Measurements from ENCODE around the gene ZCWPW1.

ZCWPW1 gene

GRCh38 chr7:100351657-100352058 is 76.8 kb downstream of the ZCWPW1 start:
- H3K4me1 ChIP-seq, result peaks cover 12% of the 10 kb centered on the region; the same call in 1 of the 2 replicates
- 0 out of 2 replicates have a peak overlapping the region, but pooled peaks have one; percentile 15 for H3K9ac ChIP-seq
- 0 out of 2 replicates have a peak overlapping the region, but pooled peaks have one; percentile 13 for H3K27ac ChIP-seq
- H3K4me2 ChIP-seq, result 0 out of 2 replicates have a peak overlapping the region, but pooled peaks have one; percentile 9
- H4K20me1 ChIP-seq, result peaks cover 65% of the 10 kb centered on the region
- H3K27me3 ChIP-seq, result no peaks in the 10 kb centered on the region
- peaks cover 100% of the 10 kb centered on the region for H3K36me3 ChIP-seq
- no peaks in the 10 kb centered on the region for H3K9me3 ChIP-seq
- H3K4me3 ChIP-seq, result no peak overlapping the region
- TF ChIP-seq Cebpa-rat (IDR thresholded peaks at IDR 0.05), result no peak

Data from BLaER1 (cell line).